Measurements from ENCODE around the gene TDP2. TPM values are rescaled to one million over a fixed set of nuclear protein-coding genes. Genes with fewer than 3 reads are reported as not detected.

TDP2 gene
- total RNA-seq, 1 experiment from 2014 or later, result 30.2 TPM

GRCh38 chr6:24658573-24659560 lies 7.8 kb downstream of the TDP2 start (continued):
- TF ChIP-seq EGR1 (IDR thresholded peaks at IDR 0.05; ENCODE audit: low read depth) (no peak), ZBTB33 (IDR thresholded peaks at IDR 0.05; ENCODE audit: extremely low read depth, insufficient replicate concordance, low read length) (no peak), JUND (IDR thresholded peaks at IDR 0.05) (no peak), ATF3 (IDR thresholded peaks at IDR 0.05) (no peak)

DNA sequence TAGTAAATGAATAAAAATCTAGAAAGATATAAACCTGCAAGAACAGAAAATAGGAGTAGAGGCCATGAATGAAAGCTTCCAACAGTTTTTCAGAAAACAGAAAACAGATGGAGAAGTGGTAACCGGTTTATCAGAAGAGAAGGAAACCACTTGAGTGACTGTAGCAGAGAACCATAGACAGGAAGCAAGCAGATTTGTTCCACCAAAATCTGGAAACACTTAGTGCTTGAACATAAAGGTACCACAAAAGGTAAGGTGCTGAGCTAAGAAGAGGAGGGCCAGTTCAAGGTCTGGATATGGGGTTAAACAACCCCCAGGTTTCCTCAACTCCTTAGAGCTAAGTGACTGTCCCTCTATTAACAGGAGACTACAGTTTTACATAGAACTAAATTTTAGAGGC lies 11.5 kb downstream of the TDP2 start:
- no peak overlapping the region for H3K4me3 ChIP-seq (replicated peaks in 1 of 2; ENCODE audit: low read depth in 1 of 2, low read length in 2 of 2)
- no TSS peak for BruUV-seq (replicated peaks)
- no peak overlapping the region for H3K27ac ChIP-seq (ENCODE audit: low read depth, low read length)
- CTCF ChIA-PET, result no interaction called here
- peaks cover 10% of the 10 kb centered on the region; the same call in 1 of the 2 replicates for H3K79me2 ChIP-seq (ENCODE audit: insufficient read depth, low read length)
- POLR2A ChIA-PET, result no interaction called here
- ATAC-seq, result no peak
- RAD21 ChIA-PET (ENCODE audit: low non-redundant PET in 1 of 2, low total read pairs in 2 of 2, uncharacterized antibody in 2 of 2, unreplicated experiment in 2 of 2), result no interaction called here
- no peaks in the 10 kb centered on the region for H4K20me1 ChIP-seq (ENCODE audit: insufficient read depth)
- H3K4me1 ChIP-seq (ENCODE audit: control insufficient read depth in 1 of 2, insufficient read depth in 2 of 2, low read length in 2 of 2), result no peaks in the 10 kb centered on the region
- H2AFZ ChIP-seq (ENCODE audit: low read depth, low read length, poor library complexity, severe bottlenecking), result no peak overlapping the region
- no peak overlapping the region for H3K9ac ChIP-seq (ENCODE audit: low read length)
- H3K36me3 ChIP-seq (ENCODE audit: control insufficient read depth in 1 of 2, insufficient read depth in 2 of 2, low read length in 2 of 2), result peaks cover 3 to 23% of the 10 kb centered on the region in 2 experiments; a peak in 2 of 4 replicates
- intact Hi-C loops (cut with micrococcal nuclease), result no loop called here
- no peak overlapping the region for H3K4me2 ChIP-seq (ENCODE audit: low read length)
- DNase-seq (ENCODE audit: low read depth, low spot score), result no peak
- no peaks in the 10 kb centered on the region for H3K27me3 ChIP-seq (ENCODE audit: insufficient read depth, low read length)
- H3K9me2 ChIP-seq (ENCODE audit: insufficient read depth), result no peaks in the 10 kb centered on the region
- TF ChIP-seq CBX3 (IDR thresholded peaks at IDR 0.05; ENCODE audit: low read depth) (no peak), SIN3A (IDR thresholded peaks at IDR 0.05; ENCODE audit: low read depth) (no peak)
- no peaks in the 10 kb centered on the region for H3K9me3 ChIP-seq (ENCODE audit: control insufficient read depth in 1 of 2, insufficient read depth in 1 of 2, low read depth in 1 of 2, low read length in 2 of 2)

Data from HCT116 (cell line).